Stomach smooth muscle (tissue), 2 donors: ENCODE results near the gene CISD2.
"Not testable (repeated sequence)": the region's sequence is repeated elsewhere in the genome, so short reads cannot be mapped to it uniquely, and the experiment has no call there.

Experiments
- H3K27ac ChIP-seq: one replicate; pipeline ENCODE4 v1.7.0; 2013; ENCODE audit warnings: mild to moderate bottlenecking, low read length, inconsistent platforms
- H3K27me3 ChIP-seq, 2 donors: one replicate each; pipeline ENCODE4 v1.7.0; 2013; ENCODE audit warnings: low read length in 2 of 2; ENCODE audit not compliant: insufficient read depth in 2 of 2, control insufficient read depth in 1 of 2
- H3K36me3 ChIP-seq, 2 donors: one replicate each; pipeline ENCODE4 v1.7.0; 2013; ENCODE audit warnings: low read length in 2 of 2; ENCODE audit not compliant: control insufficient read depth in 2 of 2, insufficient read depth in 2 of 2
- H3K4me1 ChIP-seq: one replicate; pipeline ENCODE4 v1.7.0; 2013; ENCODE audit warnings: low read length; ENCODE audit not compliant: control insufficient read depth, insufficient read depth
- H3K4me3 ChIP-seq, 2 donors: one replicate each; pipeline ENCODE4 v1.7.0; 2013; ENCODE audit warnings: low read length in 2 of 2
- H3K9ac ChIP-seq, 2 donors: one replicate each; pipeline ENCODE4 v1.7.0; 2013; ENCODE audit warnings: low read length in 2 of 2, mild to moderate bottlenecking in 1 of 2
- H3K9me3 ChIP-seq, 2 donors: one replicate each; pipeline ENCODE4 v1.7.0; 2013; ENCODE audit warnings: low read length in 2 of 2; ENCODE audit not compliant: control insufficient read depth in 2 of 2
- donor health status: healthy.
- donor health status: Pancreatic carcinoma.

The CISD2 gene

GRCh38 chr4:102877477-102878106, 8.8 kb downstream of the CISD2 start:
- H3K27ac ChIP-seq, H3K9ac ChIP-seq, H3K27me3 ChIP-seq, H3K4me1 ChIP-seq, H3K9me3 ChIP-seq, H3K36me3 ChIP-seq, H3K4me3 ChIP-seq: not testable (repeated sequence)

- H3K9me3 ChIP-seq, H3K27me3 ChIP-seq, H3K9ac ChIP-seq, H3K4me1 ChIP-seq, H3K36me3 ChIP-seq, H3K27ac ChIP-seq, H3K4me3 ChIP-seq: not testable (repeated sequence)
Observed at GRCh38 chr4:102878349-102878748, 9.6 kb downstream of the CISD2 start.

GRCh38 chr4:102878901-102879300, 10.1 kb downstream of the CISD2 start:
- Histone ChIP-seq H3K9ac (no peak overlapping the region), H3K27ac (no peak overlapping the region), H3K36me3 (peaks cover 0 to 2% of the 10 kb centered on the region in 2 donors), H3K4me3 (no peak overlapping the region), H3K4me1 (no peaks in the 10 kb centered on the region), H3K9me3 (no peaks in the 10 kb centered on the region), H3K27me3 (no peaks in the 10 kb centered on the region)

GRCh38 chr4:102881343-102881742, 12.6 kb downstream of the CISD2 start:
- no peak overlapping the region for H3K27ac ChIP-seq

GRCh38 chr4:102883278-102883677, 14.5 kb downstream of the CISD2 start:
- Histone ChIP-seq H3K36me3 (no peaks in the 10 kb centered on the region), H3K9ac (no peak overlapping the region), H3K27me3 (no peaks in the 10 kb centered on the region), H3K4me1 (no peaks in the 10 kb centered on the region), H3K27ac (no peak overlapping the region), H3K4me3 (no peak overlapping the region), H3K9me3 (no peaks in the 10 kb centered on the region)

More at GRCh38 chr4:102881343-102881742, 12.6 kb downstream of the CISD2 start:
- Histone ChIP-seq H3K36me3 (no peaks in the 10 kb centered on the region), H3K9me3 (no peaks in the 10 kb centered on the region), H3K27me3 (no peaks in the 10 kb centered on the region), H3K9ac (no peak overlapping the region), H3K4me3 (no peak overlapping the region), H3K4me1 (no peaks in the 10 kb centered on the region)

GRCh38 chr4:102888570-102888969, 19.8 kb downstream of the CISD2 start:
- not testable (repeated sequence) for H3K4me3 ChIP-seq, H3K4me1 ChIP-seq, H3K9me3 ChIP-seq, H3K27me3 ChIP-seq, H3K27ac ChIP-seq, H3K9ac ChIP-seq, H3K36me3 ChIP-seq

- not testable (repeated sequence) for H3K9me3 ChIP-seq, H3K4me1 ChIP-seq, H3K4me3 ChIP-seq, H3K27ac ChIP-seq, H3K36me3 ChIP-seq, H3K9ac ChIP-seq, H3K27me3 ChIP-seq
Observed at GRCh38 chr4:102889866-102890265, 21.1 kb downstream of the CISD2 start.

GRCh38 chr4:102896547-102896946, 27.8 kb downstream of the CISD2 start:
- not testable (repeated sequence) for H3K9me3 ChIP-seq, H3K9ac ChIP-seq, H3K27me3 ChIP-seq, H3K4me1 ChIP-seq, H3K27ac ChIP-seq, H3K4me3 ChIP-seq, H3K36me3 ChIP-seq

GRCh38 chr4:102897610-102898009, 28.8 kb downstream of the CISD2 start:
- H3K27ac ChIP-seq, H3K9ac ChIP-seq, H3K27me3 ChIP-seq, H3K4me1 ChIP-seq, H3K36me3 ChIP-seq, H3K9me3 ChIP-seq, H3K4me3 ChIP-seq: not testable (repeated sequence)

- Histone ChIP-seq H3K4me1 (no peaks in the 10 kb centered on the region), H3K9ac (no peak overlapping the region), H3K36me3 (no peaks in the 10 kb centered on the region), H3K27me3 (no peaks in the 10 kb centered on the region), H3K4me3 (no peak overlapping the region), H3K27ac (no peak overlapping the region), H3K9me3 (no peaks in the 10 kb centered on the region)
Observed at GRCh38 chr4:102901804-102902203, 33.0 kb downstream of the CISD2 start.

GRCh38 chr4:102918859-102919258, 50.1 kb downstream of the CISD2 start:
- Histone ChIP-seq H3K27ac (no peak overlapping the region), H3K4me3 (no peak overlapping the region), H3K4me1 (no peaks in the 10 kb centered on the region), H3K36me3 (no peaks in the 10 kb centered on the region), H3K27me3 (no peaks in the 10 kb centered on the region), H3K9ac (no peak overlapping the region), H3K9me3 (no peaks in the 10 kb centered on the region)
